Vagina (tissue), 2 donors: ENCODE measurements around the gene PPARD.
"Not testable (repeated sequence)": the region's sequence is repeated elsewhere in the genome, so short reads cannot be mapped to it uniquely, and the experiment has no call there.

Experiments used
- CTCF ChIP-seq, 3 experiments: fragments of 450-650 bp in 2 of 3; fragments of 200-600 bp in 1 of 3; sonication (generic) in 1 of 3; IDR thresholded peaks; one replicate each; pipeline ENCODE4 v1.5.1; 2017 to 2019; ENCODE audit warnings: antibody characterized with exemption in 3 of 3, mild to moderate bottlenecking in 2 of 3, moderate library complexity in 2 of 3
- POLR2A ChIP-seq, 2 donors: fragments of 450-650 bp; IDR thresholded peaks; one replicate each; pipeline ENCODE4 v1.6.1; 2017; ENCODE audit warnings: antibody characterized with exemption in 2 of 2, mild to moderate bottlenecking in 2 of 2, moderate library complexity in 2 of 2
- POLR2AphosphoS5 ChIP-seq, 2 donors: sonication (generic); formaldehyde crosslinking; IDR thresholded peaks; one replicate each; pipeline ENCODE4 v1.9.0; 2017; ENCODE audit warnings: antibody characterized with exemption in 2 of 2, mild to moderate bottlenecking in 2 of 2, low read depth in 1 of 2; ENCODE audit not compliant: insufficient read depth in 1 of 2

- not testable (repeated sequence) for TF ChIP-seq CTCF (IDR thresholded peaks at IDR 0.05); POLR2AphosphoS5 (IDR thresholded peaks at IDR 0.05; ENCODE audit: insufficient read depth in 1 of 2, low read depth in 1 of 2); POLR2A (IDR thresholded peaks at IDR 0.05)
Measured at GRCh38 chr6:35307138-35307537, 35.2 kb upstream of the PPARD start.
